AG08396 (cell line): ENCODE measurements around the gene IGFBP2.

Source experiments
- DNase-seq: peaks from one replicate; pipeline ENCODE4 v3.0.0; 2012; ENCODE audit warnings: low spot score, mixed read lengths

The IGFBP2 gene

DNA sequence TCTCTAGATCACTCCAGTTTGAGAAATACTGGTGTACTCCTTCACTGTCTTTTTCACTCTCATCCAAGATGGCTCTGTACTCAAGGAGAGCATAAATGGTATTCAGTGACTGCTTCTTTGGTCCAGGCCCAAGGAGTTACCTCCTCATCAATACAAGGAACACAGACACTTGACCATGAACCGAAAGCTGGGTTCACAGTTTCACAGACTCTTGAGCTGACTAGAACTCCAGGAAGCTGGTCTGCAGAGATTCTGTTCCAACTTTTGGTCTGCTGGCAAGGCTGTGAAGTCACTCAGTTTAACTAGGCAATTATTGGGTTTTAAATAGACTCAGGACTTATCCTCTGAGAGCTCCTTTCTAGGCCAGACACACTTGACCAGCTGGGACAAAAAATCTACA is 69.5 kb downstream of the IGFBP2 start:
- DNase-seq = no peak

DNA sequence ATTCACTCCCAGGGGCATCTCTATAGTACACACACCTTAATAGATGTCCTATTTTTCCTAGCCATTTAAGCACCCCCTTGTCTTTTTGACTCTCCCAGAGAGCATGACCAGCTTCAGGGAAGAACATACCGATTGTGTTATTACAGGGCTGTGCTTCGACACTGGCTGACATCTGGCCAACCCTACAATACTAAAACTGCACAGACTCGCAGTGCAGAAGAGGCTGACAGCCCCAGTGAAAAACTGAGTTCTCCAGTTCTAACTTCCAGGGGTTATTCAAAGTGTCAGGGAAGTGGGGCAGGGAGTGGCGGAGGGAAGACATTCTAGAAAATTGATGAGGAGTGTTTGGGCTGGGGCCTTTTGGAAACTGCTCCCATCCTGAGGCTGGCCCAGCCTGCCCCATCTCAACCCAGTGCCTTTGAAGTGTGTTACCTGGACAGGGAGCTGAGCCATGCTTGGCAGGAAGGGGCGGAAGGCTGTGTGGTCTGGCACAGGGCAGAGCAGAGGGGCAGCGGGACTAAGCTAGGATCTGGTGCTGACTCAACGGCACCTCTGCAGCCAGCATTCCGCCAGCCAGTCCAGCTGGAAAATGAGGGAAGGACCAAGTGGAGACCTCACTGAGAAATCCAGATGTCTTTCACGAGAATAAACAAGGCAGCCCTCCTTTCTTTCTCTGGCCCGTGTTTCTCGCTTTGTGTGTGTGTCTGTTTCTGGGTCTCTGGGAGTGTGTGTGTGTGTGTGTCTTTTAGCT is 77.5 kb downstream of the IGFBP2 start:
- peak; percentile 45 for DNase-seq

DNA sequence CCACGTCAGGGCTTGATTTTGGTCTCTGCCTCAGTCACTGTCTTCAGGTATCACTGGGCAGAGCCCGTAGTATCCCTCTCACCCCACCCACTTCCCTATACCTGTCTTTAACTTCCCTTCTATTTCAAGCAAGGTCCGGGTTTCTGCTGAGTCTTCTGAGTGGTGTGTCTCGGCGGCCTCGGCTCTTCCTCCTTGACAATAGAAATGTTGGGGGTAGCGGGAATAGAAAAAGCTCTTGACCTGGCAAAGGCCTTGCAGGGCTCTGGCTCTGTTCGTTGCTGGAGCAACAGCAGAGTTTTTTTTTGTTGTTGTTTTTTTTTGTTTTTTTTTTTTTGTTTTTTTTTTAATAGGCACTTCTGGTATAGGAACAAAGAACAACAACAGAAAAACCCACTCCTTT is 78.1 kb downstream of the IGFBP2 start:
- no peak for DNase-seq

DNA sequence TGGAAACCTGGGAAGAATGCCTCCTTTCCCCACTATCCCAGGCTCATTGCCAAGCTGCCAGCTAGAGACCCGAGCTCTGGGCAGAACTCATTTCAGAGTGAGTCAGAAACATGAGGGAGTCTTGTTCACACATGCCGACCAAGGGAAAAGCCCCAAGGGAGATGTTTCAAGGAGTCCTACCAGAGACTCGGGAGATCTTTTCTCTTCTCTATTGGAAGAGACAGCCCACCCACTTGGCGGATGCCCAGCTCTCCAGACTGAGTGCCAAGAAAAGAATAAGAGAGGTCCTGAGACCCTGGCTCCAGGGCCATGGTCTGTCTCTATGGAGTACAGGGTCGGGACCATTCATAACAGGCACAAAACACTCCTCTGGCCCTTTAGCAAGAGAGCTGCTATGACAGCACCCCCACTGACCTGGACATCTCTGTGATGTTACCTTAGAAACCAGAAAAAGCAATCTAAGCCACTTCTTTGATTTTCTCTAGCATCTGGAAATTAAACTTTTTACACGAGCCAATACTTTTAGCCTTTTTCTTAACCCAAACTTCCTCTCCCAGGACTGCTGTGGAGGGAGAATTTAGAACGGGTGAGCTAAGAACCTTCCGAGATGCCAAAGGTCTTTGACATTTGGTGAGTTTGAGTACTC is 80.6 kb downstream of the IGFBP2 start:
- DNase-seq = peak; percentile 76
